HTERT RPE-1 (cell line): ENCODE measurements around the gene PPP1R13B.

Source experiments
- in situ Hi-C: fragments of 300-500 bp; cut with MboI; formaldehyde crosslinking; loops from 4 replicates; pipeline ENCODE4 v1.14.3; 2020; ENCODE audit warnings: low sequenced_read_pairs

Gene PPP1R13B

DNA sequence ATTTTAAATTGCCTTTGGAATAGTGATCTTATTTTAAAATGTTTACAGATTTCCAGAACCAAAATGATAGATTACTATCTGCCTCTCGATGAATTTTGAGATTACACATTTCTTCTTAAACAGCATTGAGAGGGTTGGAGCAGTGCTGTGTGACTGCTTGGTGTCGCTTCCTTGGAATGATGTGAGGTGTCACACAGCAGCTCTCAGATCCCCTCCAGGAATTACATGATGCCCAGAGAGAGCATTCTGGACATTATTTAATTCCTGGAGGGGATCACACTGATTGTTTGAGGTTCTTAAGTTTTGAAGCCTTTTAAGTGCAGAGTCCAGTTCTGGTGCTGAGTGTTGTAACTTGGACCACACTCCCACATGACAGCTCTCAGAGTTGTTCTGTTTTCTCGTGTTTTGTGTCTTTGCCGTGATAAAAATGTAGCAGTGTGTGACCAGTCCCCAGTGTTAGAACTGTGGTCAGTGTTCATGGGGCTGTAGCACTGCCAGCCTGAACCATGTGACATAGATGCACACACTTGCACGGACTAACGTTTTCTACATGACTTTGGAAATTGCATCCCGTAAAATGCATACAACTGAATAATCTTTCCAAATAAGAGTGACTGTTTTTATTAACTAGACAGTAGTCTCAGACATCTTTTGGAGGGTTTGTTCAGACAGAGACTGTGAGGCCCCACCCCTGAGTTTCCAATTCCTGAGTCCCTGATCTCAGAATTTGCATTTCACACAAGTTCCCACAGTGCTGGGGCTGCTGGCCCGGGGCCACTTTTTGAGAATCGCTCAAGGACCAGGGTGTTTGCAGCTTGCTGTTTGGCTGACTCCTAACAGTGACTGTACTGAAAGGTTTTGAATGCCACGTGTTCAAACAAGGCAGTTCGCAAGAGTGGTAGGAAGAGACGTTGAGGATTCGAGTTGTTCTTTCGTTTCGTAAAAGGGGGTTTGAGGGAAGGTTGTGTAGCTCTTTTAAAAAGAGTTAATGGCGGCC lies 158.2 kb downstream of the PPP1R13B start:
- in situ Hi-C loops, result no loop called here

DNA sequence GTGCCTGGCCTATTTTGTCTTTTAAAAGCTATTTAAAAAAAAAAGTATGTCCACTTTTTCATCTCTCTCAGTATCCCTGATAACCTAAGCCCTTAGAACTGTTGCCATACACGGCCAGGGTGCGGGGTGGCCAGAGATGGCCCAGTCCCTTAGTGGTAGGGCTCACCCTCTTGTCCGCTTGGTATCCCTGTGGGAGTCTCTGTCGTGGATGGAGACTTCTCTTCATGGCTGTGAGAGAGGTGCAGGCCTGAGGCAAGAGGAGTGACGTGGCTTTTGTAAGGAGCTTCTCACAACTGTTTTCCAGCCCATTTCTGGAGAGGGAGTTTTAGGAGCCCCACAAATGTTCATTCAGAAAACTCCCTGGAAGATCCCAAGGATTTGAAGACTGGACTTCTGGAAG lies 158.9 kb downstream of the PPP1R13B start:
- in situ Hi-C loops, result no loop called here

DNA sequence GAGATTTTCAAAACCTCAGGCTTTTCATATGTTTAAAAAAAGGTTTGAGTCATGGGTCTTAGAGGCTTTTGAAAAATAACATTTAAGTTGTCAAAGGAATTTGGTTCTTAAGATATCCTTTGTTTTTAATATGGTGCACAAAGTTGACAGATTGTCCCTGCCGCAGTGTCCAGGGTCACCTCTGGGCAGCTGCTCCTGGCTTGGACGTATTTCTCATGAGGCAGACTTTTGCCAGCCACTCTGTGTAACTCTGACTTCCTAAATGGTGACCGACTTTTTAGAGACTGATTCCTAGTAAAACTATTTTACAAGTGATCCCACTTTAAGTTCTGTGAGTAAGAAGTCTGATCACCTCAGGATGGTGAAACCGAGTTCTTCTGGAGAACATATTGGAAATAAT lies 159.7 kb downstream of the PPP1R13B start:
- in situ Hi-C loops, result no loop called here

DNA sequence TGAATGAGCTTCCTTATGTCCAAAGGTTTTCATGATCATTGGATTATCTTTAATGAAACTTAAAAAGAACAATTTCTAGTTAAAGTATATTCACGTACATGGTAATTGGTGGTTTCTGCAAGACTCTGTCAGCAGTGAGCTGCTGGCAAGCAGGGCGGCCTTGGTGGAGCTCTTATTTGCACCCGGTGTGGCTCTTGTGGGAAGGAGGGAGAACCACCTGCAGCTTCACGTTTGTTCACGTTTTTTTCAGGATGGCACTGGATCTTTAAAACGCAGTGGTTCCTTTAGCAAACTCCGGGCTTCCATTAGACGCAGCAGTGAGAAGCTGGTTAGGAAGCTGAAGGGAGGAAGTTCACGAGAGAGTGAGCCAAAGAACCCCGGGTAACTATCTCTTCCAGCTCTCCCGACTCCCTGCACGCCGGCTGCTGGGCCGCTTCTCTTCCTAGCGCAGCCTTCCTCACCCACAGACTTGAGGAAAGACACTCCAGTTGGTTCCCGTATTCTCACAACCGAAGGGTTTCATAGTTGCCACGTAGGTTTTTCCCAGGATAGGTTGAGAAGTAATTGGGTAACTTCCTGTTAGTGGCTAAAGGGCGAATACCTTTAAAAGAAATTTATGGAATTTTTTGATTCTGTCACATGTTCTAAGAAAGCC lies 160.4 kb downstream of the PPP1R13B start:
- in situ Hi-C loops, result no loop called here

DNA sequence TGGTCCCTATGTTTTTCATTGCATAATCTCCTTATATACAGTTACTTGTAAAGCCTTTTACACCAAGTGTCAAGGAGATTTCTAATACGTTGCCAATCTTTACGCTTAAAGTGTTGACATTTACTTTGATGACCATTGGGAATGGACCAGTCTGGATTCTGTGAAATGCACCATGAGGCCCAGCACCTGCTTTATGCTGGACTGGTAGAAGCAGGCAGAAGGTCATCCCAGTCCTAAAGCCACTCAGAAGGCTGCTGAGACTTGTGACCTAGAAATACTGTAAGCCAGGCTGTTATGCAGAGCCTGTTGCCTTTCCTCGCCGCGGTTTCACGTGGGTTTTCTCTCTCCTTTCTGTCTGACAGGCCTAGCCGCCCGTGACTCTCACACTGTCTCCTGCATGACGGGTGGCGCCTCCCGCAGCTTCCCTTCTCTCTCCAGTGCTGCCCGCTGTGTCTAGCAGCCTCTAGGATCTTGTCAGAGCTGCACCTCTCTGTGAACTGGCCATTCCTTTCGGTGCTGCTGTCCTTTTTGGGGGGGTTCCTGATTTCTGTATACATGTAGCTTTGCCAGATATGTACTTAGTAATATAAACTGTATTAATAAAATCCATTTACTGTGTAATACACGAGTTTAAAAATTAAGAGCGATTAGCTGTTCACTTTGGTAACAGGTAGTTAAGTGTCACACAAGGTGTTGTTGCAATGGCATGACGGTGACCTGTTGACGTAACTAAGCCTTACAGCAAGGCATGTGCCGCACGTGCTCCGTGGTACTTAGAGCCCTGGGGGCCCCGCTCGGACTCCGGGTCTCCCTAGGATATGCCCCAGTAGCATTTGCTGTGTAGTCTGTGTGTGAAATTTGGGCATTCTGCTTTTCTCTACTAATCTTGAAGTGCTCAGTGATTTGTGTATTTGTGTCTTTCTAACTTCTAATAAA lies 161.8 kb downstream of the PPP1R13B start:
- in situ Hi-C loops, result no loop called here

DNA sequence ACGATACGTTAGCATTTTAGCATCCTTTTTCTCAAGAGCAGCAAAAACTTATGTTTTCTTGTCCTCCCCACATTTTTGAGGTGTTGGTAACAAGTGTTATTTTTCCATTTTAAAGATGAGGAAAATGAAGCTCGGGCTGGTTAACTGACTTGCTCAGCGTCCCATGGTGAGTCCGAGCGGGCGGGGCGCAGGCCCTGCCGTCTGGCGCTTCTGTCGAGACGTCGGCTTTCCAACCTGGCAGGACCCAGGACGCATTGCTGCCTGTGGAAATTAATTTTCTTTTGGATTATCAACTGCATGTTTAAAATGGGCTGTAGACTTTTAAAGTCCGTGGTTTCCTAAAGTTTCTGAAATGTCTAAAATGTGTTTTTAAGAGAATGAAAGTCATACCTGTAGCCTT lies 162.5 kb downstream of the PPP1R13B start:
- in situ Hi-C loops, result no loop called here

DNA sequence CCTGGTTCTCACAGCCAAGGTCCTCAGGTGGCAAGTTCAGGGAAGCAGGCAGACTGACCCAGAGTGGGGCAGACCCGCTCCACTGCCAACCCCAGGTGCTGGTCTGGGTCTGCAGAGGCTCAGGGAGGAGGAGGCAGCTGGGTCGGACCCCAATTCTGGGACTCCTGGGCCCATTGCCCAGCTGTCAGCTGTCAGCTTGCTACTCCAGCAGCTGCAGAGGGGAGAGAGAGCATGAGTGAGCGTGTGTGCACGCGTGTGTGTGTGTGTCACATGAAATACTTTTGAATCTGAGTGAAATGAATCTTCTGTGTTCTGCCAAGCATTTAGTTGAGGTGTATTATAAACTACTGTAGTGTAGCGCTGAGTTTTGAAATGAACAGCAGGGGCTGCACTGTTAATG lies 162.9 kb downstream of the PPP1R13B start:
- in situ Hi-C loops, result no loop called here
